PFSK-1 (cell line): ENCODE measurements around the gene EIF4A2.

Experiments
- FOXP2 ChIP-seq: optimal IDR thresholded peaks from 2 replicates; pipeline ENCODE3; 2011; ENCODE audit warnings: borderline replicate concordance, control low read depth, inconsistent platforms; ENCODE audit not compliant: insufficient read depth; ENCODE audit errors: extremely low read length, extremely low read depth
- POLR2AphosphoS5 ChIP-seq: IDR thresholded peaks from 2 replicates; pipeline ENCODE4 v1.6.1; 2012; ENCODE audit warnings: low read depth, mild to moderate bottlenecking, control low read depth, low read length, moderate library complexity
- SIN3A ChIP-seq: IDR thresholded peaks from 2 replicates; pipeline ENCODE4 v1.6.1; 2012; ENCODE audit warnings: mild to moderate bottlenecking, low read length, moderate library complexity, borderline replicate concordance; ENCODE audit not compliant: insufficient read depth
- TAF1 ChIP-seq: IDR thresholded peaks from 2 replicates; pipeline ENCODE4 v1.6.1; 2012; ENCODE audit warnings: low read length, control low read depth, borderline replicate concordance; ENCODE audit not compliant: insufficient read depth
- TF ChIP-seq, protein P1 (sequence below), 2 experiments: IDR thresholded peaks; 2 replicates each; pipeline versions ENCODE4 v1.6.1 to v1.8.0; 2011 to 2012; ENCODE audit warnings: low read depth in 2 of 2, low read length in 2 of 2, control low read depth in 1 of 2, inconsistent platforms in 1 of 2, mild to moderate bottlenecking in 1 of 2, moderate library complexity in 1 of 2; ENCODE audit not compliant: insufficient read depth in 1 of 2

Gene EIF4A2

DNA sequence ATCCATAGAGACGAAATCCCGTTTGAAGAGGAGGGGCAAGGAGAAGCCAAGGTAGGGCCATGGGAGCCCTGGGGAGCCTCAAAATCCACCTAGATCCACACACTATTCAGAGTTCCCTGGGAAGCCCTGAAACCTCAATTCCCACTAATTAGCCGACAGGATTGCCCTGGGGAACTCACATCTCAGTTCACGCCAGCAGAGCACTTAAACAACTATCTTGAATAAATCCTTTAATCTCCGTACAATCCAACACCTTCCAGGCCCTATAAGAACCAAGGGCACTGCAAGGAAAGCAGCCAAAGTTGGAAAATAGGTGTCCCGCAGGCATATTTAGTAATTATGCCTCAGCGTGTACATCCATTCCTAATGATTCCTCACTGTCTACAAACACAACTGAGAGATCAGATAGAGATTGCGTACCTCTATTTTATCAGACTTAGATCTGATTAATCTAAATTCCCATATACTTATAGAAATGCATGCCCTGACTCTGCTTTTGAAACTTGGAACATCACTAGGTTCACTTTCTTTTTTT lies 25.6 kb upstream of the EIF4A2 start:
- TF ChIP-seq FOXP2 = no peak
- no peak for TF ChIP-seq SIN3A
- TF ChIP-seq TAF1 = no peak
- TF ChIP-seq POLR2AphosphoS5 = no peak
- TF ChIP-seq, protein P1, sequence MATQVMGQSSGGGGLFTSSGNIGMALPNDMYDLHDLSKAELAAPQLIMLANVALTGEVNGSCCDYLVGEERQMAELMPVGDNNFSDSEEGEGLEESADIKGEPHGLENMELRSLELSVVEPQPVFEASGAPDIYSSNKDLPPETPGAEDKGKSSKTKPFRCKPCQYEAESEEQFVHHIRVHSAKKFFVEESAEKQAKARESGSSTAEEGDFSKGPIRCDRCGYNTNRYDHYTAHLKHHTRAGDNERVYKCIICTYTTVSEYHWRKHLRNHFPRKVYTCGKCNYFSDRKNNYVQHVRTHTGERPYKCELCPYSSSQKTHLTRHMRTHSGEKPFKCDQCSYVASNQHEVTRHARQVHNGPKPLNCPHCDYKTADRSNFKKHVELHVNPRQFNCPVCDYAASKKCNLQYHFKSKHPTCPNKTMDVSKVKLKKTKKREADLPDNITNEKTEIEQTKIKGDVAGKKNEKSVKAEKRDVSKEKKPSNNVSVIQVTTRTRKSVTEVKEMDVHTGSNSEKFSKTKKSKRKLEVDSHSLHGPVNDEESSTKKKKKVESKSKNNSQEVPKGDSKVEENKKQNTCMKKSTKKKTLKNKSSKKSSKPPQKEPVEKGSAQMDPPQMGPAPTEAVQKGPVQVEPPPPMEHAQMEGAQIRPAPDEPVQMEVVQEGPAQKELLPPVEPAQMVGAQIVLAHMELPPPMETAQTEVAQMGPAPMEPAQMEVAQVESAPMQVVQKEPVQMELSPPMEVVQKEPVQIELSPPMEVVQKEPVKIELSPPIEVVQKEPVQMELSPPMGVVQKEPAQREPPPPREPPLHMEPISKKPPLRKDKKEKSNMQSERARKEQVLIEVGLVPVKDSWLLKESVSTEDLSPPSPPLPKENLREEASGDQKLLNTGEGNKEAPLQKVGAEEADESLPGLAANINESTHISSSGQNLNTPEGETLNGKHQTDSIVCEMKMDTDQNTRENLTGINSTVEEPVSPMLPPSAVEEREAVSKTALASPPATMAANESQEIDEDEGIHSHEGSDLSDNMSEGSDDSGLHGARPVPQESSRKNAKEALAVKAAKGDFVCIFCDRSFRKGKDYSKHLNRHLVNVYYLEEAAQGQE (IDR thresholded peaks at IDR 0.05; ENCODE audit: insufficient read depth in 1 of 2, low read depth in 2 of 2, low read length in 2 of 2) = no peak

DNA sequence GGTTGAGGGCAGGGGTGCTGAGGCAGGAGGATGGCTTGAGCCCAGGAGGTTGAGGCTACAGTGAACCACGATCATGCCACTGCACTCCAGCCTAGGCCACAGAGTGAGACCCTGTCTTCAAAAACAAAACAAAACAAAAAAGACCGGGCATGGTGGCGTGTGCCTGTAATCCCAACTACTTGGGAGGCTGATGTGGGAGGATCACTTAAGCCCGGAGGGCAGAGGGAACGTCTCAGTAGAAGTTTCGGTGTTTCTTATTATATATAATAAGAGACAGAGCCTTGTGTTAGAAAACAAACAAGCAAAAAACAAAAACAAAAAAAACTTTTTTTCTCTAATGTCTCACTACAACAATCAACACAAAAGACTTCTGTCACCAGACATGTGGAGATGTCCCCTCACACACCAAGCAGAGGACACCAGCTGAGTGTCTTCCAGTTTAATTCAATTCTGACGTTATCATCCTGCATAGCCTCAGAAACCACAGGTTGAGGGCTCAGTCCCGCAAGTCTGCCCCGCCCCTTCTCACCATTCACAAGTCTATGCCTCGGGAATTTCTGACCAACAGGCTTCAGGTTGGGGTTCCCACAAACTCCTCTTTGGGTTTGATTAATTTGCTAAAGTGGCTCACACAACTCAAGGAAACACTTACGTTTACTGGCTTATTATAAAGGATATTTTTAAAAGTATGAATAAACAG lies 24.0 kb upstream of the EIF4A2 start:
- TF ChIP-seq FOXP2 (no peak), POLR2AphosphoS5 (no peak), TAF1 (no peak), SIN3A (no peak)
- TF ChIP-seq, protein P1 (IDR thresholded peaks at IDR 0.05; ENCODE audit: insufficient read depth in 1 of 2, low read depth in 2 of 2, low read length in 2 of 2) = no peak

DNA sequence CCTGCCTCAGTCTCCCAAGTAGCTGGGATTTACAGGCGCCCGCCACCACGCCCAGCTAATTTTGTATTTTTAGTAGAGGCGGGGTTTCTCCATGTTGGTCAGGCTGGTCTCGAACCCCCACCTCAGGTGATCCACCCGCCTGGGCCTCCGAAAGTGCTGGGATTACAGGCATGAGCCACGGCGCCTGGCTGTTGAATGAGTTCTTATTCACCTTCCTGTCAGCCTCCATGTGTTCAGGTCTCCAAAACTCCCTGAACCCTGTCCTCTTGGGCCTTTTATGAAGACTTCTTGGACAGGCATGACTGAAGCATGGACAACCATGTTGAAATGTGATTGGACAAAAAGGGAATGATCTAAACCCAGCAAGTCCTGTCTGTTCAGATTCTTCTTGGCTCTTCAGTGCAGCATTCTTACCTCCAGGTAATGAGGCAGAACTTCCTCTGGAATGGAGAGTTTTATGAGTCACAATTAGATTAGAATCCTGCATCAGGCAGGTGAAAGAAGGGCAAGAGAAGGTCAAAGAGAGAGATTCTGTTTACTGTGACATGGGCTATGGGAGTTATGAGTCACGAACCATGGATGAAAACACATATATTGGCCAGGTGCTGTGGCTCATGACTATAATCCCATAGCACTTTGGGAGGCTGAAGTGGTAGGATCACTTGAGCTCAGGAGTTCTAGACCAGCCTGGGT lies 23.1 kb upstream of the EIF4A2 start:
- no peak for TF ChIP-seq TAF1
- TF ChIP-seq, protein P1 (IDR thresholded peaks at IDR 0.05; ENCODE audit: insufficient read depth in 1 of 2, low read depth in 2 of 2, low read length in 2 of 2) = no peak
- TF ChIP-seq FOXP2 = no peak
- TF ChIP-seq SIN3A = no peak
- TF ChIP-seq POLR2AphosphoS5 = no peak

DNA sequence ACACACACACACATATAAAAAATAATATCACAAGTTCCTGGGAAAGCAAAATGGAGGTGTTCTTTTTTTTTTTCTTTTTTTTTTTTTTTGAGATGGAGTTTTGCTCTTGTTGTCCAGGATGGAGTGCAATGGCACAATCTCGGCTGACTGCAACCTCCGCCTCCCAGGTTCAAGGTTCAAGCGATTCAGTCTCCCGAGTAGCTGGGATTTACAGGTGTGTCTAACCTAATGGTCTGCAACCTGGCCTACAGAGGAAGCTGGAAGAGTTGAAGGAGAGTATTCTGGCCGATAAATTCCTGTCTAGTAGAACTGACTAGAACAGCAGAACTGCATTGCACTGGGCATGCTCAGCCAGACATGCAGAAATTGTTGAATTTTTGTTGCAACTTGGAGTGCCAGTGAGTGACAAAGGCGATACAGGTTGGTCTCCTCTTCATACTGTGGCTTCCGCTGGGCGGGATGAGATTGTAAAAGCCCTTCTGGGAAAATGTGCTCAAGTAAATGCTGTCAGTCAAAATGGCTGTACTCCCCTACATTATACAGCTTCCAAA lies 22.4 kb upstream of the EIF4A2 start:
- TF ChIP-seq POLR2AphosphoS5 (no peak), FOXP2 (no peak), SIN3A (no peak), TAF1 (no peak)
- TF ChIP-seq, protein P1 (IDR thresholded peaks at IDR 0.05; ENCODE audit: insufficient read depth in 1 of 2, low read depth in 2 of 2, low read length in 2 of 2) = no peak
